NCI-H2227 (cell line): ENCODE measurements around the gene NCAPH2.
"Not testable (repeated sequence)": the region's sequence is repeated elsewhere in the genome, so short reads cannot be mapped to it uniquely, and the experiment has no call there.

Experiments
- DNase-seq: peaks from one replicate; lab custom pipeline; 2025; ENCODE audit not compliant: unreplicated experiment; lab: John Stamatoyannopoulos, UW

The NCAPH2 gene

GRCh38 chr22:50528682-50529415 is 20.8 kb downstream of the NCAPH2 start:
- no peak for DNase-seq

GRCh38 chr22:50529416-50529896 is 21.4 kb downstream of the NCAPH2 start:
- DNase-seq, result no peak

- DNase-seq, result no peak
Observed at GRCh38 chr22:50529897-50530579, 22.0 kb downstream of the NCAPH2 start, which contains the start of gene TYMP. Gene TYMP, minus strand, starts transcription at chr22:50530012. Its CDS starts 303 bp downstream, at chr22:50529709.

- no peak for DNase-seq
Observed at GRCh38 chr22:50530580-50530876, 22.5 kb downstream of the NCAPH2 start.

- DNase-seq, result no peak
Observed at GRCh38 chr22:50530877-50531545, 23.0 kb downstream of the NCAPH2 start.

GRCh38 chr22:50531546-50531961 is 23.5 kb downstream of the NCAPH2 start:
- peak; percentile 50 for DNase-seq

- DNase-seq, result peak; percentile 50
Observed at GRCh38 chr22:50531962-50532674, 24.1 kb downstream of the NCAPH2 start.

- DNase-seq, result no peak
Observed at GRCh38 chr22:50532824-50533796, 25.1 kb downstream of the NCAPH2 start.

GRCh38 chr22:50533856-50534711 is 26.1 kb downstream of the NCAPH2 start:
- DNase-seq, result not testable (repeated sequence)

GRCh38 chr22:50535113-50535512 is 27.1 kb downstream of the NCAPH2 start:
- DNase-seq, result no peak

GRCh38 chr22:50536226-50536625 is 28.2 kb downstream of the NCAPH2 start:
- DNase-seq, result no peak

- DNase-seq, result no peak
Observed at GRCh38 chr22:50537765-50538164, 29.7 kb downstream of the NCAPH2 start.

GRCh38 chr22:50540381-50540780 is 32.4 kb downstream of the NCAPH2 start:
- DNase-seq, result no peak

- DNase-seq, result not testable (repeated sequence)
Observed at GRCh38 chr22:50541667-50542026, 33.6 kb downstream of the NCAPH2 start.

- DNase-seq, result no peak
Observed at GRCh38 chr22:50542416-50542927, 34.4 kb downstream of the NCAPH2 start.

- DNase-seq, result peak; percentile 82
Observed at GRCh38 chr22:50544078-50544745, 36.2 kb downstream of the NCAPH2 start.

- no peak for DNase-seq
Observed at GRCh38 chr22:50544746-50545253, 36.8 kb downstream of the NCAPH2 start.
